OCI-M1 (cell line): ENCODE data around the gene KDELR3.

Source experiments
- DNase-seq: peaks from one replicate; lab custom pipeline; 2025; lab: John Stamatoyannopoulos, UW

The KDELR3 gene

GRCh38 chr22:38440747-38441350 lies 27.0 kb upstream of the KDELR3 start:
- no peak for DNase-seq

- no peak for DNase-seq
Measured at GRCh38 chr22:38441620-38442287, 26.1 kb upstream of the KDELR3 start.

GRCh38 chr22:38442967-38443627 lies 24.8 kb upstream of the KDELR3 start:
- DNase-seq: no peak

- DNase-seq: peak; percentile 57
Measured at GRCh38 chr22:38443628-38444521, 24.0 kb upstream of the KDELR3 start.

GRCh38 chr22:38444783-38445182 lies 23.1 kb upstream of the KDELR3 start:
- DNase-seq: no peak

GRCh38 chr22:38446018-38446601 lies 21.8 kb upstream of the KDELR3 start:
- DNase-seq: no peak

GRCh38 chr22:38448945-38449745 lies 18.8 kb upstream of the KDELR3 start:
- DNase-seq: no peak

GRCh38 chr22:38449776-38450175 lies 18.1 kb upstream of the KDELR3 start:
- DNase-seq: no peak

GRCh38 chr22:38450234-38450797 lies 17.6 kb upstream of the KDELR3 start:
- no peak for DNase-seq

GRCh38 chr22:38451404-38451803 lies 16.5 kb upstream of the KDELR3 start:
- DNase-seq: no peak

- no peak for DNase-seq
Measured at GRCh38 chr22:38451864-38452263, 16.0 kb upstream of the KDELR3 start.

- DNase-seq: peak; percentile 14
Measured at GRCh38 chr22:38452373-38453065, 15.4 kb upstream of the KDELR3 start.

GRCh38 chr22:38453066-38453672 lies 14.7 kb upstream of the KDELR3 start:
- no peak for DNase-seq

- no peak for DNase-seq
Measured at GRCh38 chr22:38453996-38454352, 13.9 kb upstream of the KDELR3 start.

- no peak for DNase-seq
Measured at GRCh38 chr22:38454353-38455075, 13.4 kb upstream of the KDELR3 start.

- no peak for DNase-seq
Measured at GRCh38 chr22:38455076-38455529, 12.8 kb upstream of the KDELR3 start, which contains the start of gene KCNJ4. Gene KCNJ4, minus strand, starts transcription at chr22:38455199. Its CDS starts 27,067 bp downstream, at chr22:38428132.

GRCh38 chr22:38455530-38456271 lies 12.2 kb upstream of the KDELR3 start:
- peak; percentile 27 for DNase-seq

GRCh38 chr22:38456272-38456835 lies 11.5 kb upstream of the KDELR3 start:
- no peak for DNase-seq
